ENCODE measurements around the gene STK32C. TPM values are rescaled to one million over a fixed set of nuclear protein-coding genes. Genes with fewer than 3 reads are reported as not detected.
"Not testable (repeated sequence)": the region's sequence is repeated elsewhere in the genome, so short reads cannot be mapped to it uniquely, and the experiment has no call there.

Gene STK32C
- total RNA-seq, 3 donors from 2014 or later: 5.6 to 12.8 (median 11.7) TPM

GRCh38 chr10:132354356-132355094 is 46.8 kb upstream of the STK32C start:
- Histone ChIP-seq H3K4me1 (no peaks in the 10 kb centered on the region), H3K27ac (peak overlapping the region in 1 of 2 donors; percentile 69), H3K4me3 (no peak overlapping the region), H3K27me3 (no peaks in the 10 kb centered on the region), H3K36me3 (no peaks in the 10 kb centered on the region), H3K9me3 (no peaks in the 10 kb centered on the region)
- peak in 1 of 2 donors; percentile 45 for DNase-seq (ENCODE audit: low spot score in 2 of 2)
- intact Hi-C loops (cut with DNase I; ENCODE audit: low total_unique reads): loop anchor here (10.0 kb wide), 1 partner anchor 120 kb away; no protein-coding TSS in a partner anchor
- TF ChIP-seq POLR2AphosphoS5 (IDR thresholded peaks at IDR 0.05): no peak
- TF ChIP-seq, protein P1, sequence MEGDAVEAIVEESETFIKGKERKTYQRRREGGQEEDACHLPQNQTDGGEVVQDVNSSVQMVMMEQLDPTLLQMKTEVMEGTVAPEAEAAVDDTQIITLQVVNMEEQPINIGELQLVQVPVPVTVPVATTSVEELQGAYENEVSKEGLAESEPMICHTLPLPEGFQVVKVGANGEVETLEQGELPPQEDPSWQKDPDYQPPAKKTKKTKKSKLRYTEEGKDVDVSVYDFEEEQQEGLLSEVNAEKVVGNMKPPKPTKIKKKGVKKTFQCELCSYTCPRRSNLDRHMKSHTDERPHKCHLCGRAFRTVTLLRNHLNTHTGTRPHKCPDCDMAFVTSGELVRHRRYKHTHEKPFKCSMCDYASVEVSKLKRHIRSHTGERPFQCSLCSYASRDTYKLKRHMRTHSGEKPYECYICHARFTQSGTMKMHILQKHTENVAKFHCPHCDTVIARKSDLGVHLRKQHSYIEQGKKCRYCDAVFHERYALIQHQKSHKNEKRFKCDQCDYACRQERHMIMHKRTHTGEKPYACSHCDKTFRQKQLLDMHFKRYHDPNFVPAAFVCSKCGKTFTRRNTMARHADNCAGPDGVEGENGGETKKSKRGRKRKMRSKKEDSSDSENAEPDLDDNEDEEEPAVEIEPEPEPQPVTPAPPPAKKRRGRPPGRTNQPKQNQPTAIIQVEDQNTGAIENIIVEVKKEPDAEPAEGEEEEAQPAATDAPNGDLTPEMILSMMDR (IDR thresholded peaks at IDR 0.05): no peak
- no peak for TF ChIP-seq POLR2A (IDR thresholded peaks at IDR 0.05)

- intact Hi-C loops (cut with DNase I; ENCODE audit: low total_unique reads): loop anchor here (10.0 kb wide), 1 partner anchor 119 kb away; no protein-coding TSS in a partner anchor
- DNase-seq (ENCODE audit: low spot score in 2 of 2): peak in 1 of 2 donors; percentile 12
- Histone ChIP-seq H3K9me3 (no peaks in the 10 kb centered on the region), H3K27me3 (no peaks in the 10 kb centered on the region), H3K4me1 (no peaks in the 10 kb centered on the region), H3K27ac (peak overlapping the region in 1 of 2 donors; percentile 69), H3K4me3 (no peak overlapping the region), H3K36me3 (no peaks in the 10 kb centered on the region)
- TF ChIP-seq, protein P1 (IDR thresholded peaks at IDR 0.05): no peak
- TF ChIP-seq POLR2A (IDR thresholded peaks at IDR 0.05): no peak
- TF ChIP-seq POLR2AphosphoS5 (IDR thresholded peaks at IDR 0.05): no peak
Observed at GRCh38 chr10:132353456-132354355, 46.0 kb upstream of the STK32C start.

GRCh38 chr10:132352462-132353308 is 44.9 kb upstream of the STK32C start:
- intact Hi-C loops (cut with DNase I; ENCODE audit: low total_unique reads): loop anchor here (10.0 kb wide), 1 partner anchor 118 kb away; no protein-coding TSS in a partner anchor
- not testable (repeated sequence) for H3K9me3 ChIP-seq, H3K36me3 ChIP-seq, H3K27ac ChIP-seq, H3K4me1 ChIP-seq, H3K27me3 ChIP-seq, H3K4me3 ChIP-seq
- TF ChIP-seq, protein P1 (IDR thresholded peaks at IDR 0.05): peak in 2 of 3 donors; percentile 47 to 50
- DNase-seq (ENCODE audit: low spot score in 2 of 2): peak in 1 of 2 donors; percentile 56

DNA sequence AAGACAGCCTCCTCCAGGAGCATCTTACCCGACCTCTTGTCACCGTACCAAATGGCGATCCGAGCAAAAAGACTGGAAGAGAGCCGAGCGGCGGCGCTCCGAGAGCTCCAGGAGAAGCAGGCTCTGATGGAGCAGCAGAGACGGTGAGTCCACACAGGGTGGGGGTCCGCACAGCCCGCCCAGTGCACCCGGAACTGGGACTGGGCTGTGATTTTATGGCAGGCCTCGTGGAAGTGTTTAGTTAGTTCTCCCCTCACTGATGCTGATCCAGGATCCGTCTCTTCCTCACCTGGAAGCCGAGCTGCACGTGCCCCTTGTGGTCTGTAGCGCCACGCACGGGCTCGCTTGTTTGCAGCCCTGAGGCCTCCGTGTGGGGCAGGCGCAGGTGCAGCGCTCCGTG is 43.9 kb upstream of the STK32C start:
- no peak overlapping the region for H3K27ac ChIP-seq
- H3K9me3 ChIP-seq: no peaks in the 10 kb centered on the region
- peak in 1 of 2 donors; percentile 24 for DNase-seq (ENCODE audit: low spot score in 2 of 2)
- no peak overlapping the region for H3K4me3 ChIP-seq
- TF ChIP-seq POLR2AphosphoS5 (IDR thresholded peaks at IDR 0.05) (no peak), POLR2A (IDR thresholded peaks at IDR 0.05) (no peak)
- TF ChIP-seq, protein P1 (IDR thresholded peaks at IDR 0.05): no peak
- H3K27me3 ChIP-seq: no peaks in the 10 kb centered on the region
- H3K4me1 ChIP-seq: no peaks in the 10 kb centered on the region
- intact Hi-C loops (cut with DNase I; ENCODE audit: low total_unique reads): loop anchor here (10.0 kb wide), 1 partner anchor 117 kb away; no protein-coding TSS in a partner anchor
- H3K36me3 ChIP-seq: no peaks in the 10 kb centered on the region

All from breast epithelium (tissue), 4 donors.